NCI-H128 (cell line): ENCODE measurements around the gene TBC1D14.
"Not testable (repeated sequence)": the region's sequence is repeated elsewhere in the genome, so short reads cannot be mapped to it uniquely, and the experiment has no call there.

Experiments
- DNase-seq: peaks from one replicate; lab custom pipeline; 2025; ENCODE audit not compliant: unreplicated experiment; lab: John Stamatoyannopoulos, UW

The TBC1D14 gene

DNA sequence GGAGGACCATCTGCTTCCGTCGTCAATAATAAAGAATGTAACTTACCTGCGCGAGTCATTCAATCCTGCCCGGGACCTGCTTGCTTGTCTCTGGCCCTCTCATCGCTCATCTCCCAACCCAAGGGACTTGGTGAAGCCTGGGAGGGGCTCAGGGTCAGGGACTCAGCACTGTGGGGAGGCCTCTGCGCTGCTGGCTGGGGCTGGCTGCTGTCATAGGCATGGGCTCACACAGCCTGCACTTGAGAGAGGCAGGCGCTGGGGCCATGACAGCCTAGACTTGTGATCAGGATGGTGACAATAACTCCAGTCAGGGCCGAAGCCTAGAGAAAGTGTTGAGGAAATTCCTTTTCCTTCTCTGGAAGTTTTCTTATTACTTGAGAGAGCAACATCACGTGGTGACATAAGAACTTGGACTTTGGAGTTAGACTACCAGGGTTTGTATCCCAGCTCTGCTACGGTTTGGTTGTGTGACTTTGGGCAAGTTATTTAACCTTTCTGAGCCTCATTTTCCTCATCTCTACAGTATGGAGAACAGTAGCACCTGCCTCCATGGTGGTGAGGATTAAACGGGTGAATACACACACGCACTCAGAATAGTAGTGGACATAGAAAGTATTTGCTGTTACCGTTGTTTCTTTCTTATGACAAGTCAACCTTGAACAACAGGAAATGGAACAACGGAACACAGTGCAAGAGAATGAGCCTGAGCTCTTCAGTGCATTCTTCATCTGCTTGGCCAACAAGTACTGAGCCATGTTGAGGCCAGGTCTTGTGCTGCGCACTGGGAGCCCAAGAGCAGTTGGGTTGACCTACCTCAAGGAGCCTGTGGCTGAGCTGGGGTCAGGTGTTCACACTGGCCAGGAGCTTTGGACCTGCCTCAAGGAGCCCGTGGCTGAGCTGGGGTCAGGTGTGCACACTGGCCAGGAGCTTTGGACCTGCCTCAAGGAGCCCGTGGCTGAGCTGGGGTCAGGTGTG, 60.5 kb downstream of the TBC1D14 start:
- DNase-seq, result no peak

DNA sequence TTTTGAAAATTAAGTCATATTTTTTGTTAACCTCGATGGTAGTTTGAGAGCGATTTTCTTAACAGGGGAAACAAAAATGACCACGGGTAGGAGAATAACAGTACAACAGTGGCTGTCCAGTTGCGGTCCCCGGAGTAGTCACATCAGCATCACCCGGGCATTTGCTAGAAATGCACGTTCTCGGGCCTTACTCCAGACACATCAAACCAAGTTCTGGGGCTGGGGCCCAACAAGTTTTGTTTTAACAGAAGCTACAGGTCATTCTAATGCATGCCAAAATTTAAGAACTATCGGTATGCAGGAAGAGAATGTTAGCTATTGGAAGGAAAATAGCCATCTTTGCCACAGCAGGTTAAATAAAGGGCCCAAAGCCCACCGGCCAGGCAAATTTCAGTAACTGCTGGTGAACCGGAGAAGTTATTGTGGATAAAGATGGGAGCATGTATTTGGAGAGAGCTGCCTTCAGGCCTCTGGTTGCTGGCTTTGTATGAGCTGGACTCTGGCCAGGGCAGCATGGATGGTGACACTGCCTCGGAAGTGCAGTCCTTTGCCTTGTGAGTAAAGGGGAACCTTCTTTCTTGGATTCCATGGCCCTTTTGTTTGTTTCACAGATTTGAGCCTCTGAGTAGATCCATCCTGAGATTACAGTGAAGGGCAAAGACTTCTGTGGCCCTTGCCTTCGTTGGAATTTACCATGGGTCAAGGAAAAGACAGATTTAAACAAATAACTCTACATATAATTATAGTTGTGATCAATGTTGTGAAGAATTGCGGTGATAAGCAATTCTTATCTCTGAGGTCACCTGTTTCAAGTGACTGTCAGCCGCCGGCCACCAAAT, 62.1 kb downstream of the TBC1D14 start:
- DNase-seq, result no peak

- DNase-seq, result no peak
These were observed 62.7 kb downstream of the TBC1D14 start for GRCh38 chr4:6972375-6972650.

DNA sequence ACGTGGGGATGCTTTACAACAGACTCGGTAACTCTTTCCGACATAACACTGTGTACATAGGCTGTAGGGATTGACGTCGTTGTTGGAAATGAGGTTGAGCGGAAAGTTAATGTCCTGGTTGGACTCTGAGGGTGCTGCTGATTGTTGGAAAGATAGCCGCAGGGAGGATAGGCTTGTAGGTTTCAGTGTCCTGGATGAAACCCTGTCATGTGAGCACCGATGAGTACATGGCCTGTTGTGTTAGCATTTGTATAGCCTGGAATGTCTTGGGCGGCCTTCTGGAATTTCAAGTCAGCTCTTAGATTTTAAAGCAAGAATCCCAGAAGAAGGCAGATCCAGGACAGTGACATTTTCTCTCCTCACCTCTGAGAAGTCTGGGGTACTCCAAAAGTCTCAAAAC, 63.3 kb downstream of the TBC1D14 start:
- no peak for DNase-seq

DNA sequence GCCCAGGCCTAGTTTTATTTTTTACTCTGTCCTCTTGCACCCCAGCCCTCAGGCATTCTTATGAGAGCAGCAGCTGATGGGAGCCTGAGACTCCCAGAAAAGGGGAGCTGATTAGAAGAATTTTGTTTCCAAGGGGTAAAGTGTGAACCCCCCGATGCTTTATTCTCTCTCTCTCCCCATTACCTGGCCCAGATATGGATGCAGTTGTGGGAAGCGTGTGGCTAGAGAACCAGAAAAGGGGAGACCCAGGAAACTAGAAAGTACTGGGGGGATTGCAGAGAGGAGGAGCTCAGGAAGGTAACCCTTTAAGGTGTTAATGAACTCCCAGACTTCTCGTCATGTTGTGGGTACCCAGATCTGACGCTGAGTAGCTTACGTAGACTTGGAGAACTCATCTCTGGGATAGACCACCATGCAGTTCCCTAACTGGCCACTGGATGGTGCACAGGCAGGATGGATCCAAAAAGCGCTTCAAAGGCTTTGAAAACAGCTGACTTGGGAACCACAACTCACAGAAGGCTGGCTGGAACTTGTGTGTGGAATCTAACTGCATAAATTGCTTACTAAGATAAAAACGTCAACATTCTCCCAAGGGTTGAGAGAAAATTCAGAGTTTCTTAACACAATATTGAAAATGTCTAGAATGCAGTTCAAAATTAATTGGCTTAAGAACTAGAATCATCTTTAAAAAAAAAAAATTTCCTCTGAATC, 64.7 kb downstream of the TBC1D14 start:
- DNase-seq, result peak; percentile 22

DNA sequence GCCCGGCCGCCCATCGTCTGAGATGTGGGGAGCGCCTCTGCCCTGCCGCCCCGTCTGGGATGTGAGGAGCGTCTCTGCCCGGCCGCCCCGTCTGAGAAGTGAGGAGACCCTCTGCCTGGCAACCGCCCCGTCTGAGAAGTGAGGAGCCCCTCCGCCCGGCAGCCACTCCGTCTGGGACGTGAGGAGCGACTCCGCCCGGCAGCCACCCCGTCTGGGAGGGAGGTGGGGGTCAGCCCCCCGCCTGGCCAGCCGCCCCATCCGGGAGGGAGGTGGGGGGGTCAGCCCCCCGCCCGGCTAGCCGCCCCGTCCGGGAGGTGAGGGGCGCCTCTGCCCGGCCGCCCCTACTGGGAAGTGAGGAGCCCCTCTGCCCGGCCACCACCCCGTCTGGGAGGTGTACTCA, 68.2 kb downstream of the TBC1D14 start:
- DNase-seq, result not testable (repeated sequence)

DNA sequence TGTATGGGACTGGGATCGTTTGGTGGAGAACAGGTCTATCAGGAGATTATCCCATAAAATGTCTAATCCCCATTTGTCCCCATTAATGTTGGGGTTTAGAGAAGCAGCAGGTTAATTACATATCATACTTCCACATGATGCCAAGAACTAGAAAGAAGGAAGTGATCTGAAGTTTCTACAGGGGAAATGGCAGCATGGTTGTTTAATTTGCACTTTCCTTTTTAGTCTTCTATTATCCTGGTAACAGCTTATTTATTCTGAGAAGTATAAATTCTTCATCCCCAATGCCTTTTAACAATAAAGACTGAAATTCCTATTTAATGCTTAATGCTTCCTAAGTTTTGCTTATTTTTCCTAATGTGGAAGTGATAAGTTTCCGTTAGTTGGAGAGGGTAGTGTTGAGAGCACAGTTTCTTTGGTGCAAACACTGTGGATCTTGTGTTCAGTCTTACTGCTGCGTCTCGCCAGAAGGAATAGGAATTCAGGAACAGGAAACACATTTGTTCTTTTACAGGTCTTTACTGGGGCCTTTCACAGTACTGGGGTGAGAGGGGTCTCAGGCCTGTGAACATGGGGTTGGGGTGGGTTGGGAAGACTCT, 74.0 kb downstream of the TBC1D14 start:
- DNase-seq, result no peak

DNA sequence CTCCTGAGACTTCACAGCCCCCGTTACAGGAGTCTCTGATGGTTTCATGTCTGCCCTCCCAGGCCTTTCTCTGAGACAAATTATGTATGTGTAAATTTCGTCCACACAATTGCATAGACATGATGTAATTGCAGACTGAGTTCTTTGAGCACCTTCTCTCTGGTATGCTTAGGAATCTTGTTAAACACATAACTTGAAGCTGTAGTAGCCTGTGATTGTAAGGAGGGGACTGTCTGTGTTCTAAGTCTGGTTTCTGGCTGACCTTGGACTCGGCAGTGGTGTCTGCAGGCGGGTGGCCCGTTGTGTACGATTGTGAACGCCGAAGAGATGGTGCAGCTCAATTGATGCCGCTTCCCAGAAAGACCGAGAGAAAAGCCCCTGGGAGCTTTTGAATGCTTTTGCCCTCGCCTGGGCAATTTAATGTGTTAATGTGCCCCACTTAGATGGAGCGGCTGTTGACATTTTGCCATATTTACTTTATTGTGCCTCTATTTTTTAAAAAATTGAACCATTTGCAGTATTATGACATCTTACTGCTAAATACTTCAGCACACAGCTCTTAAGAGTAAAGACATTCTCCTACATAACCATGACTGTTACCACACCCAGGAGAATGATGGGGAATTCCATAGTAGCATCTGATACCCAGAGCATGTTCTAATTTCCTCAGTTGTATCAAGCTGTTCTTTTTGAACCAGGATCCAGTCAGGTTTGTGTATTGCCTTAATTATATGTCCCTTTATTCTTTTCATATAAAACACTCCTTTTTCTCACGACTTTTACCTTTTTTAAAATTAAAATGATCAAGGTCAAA, 75.2 kb downstream of the TBC1D14 start:
- DNase-seq, result no peak

GRCh38 chr4:6986072-6986780, 76.6 kb downstream of the TBC1D14 start:
- no peak for DNase-seq

GRCh38 chr4:6986781-6987587, 77.4 kb downstream of the TBC1D14 start:
- peak; percentile 84 for DNase-seq

DNA sequence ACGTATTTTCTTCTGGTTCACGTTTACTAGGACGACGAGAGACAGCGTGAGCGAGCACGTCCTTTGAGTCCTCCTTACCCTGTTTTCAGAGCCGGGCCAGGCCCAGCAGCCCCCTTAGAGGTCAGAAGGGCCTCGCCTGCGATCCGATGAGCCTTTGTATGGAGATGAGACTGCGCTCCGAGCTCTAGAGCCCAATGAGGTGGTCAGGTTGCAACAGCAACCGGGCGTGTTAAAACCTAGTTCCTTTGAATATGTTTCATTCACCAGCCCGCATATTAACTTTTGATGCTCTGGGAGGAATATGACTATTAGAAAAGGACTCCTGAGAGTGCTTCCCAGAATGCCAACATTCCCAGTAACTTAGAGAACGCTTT, 77.9 kb downstream of the TBC1D14 start:
- no peak for DNase-seq

DNA sequence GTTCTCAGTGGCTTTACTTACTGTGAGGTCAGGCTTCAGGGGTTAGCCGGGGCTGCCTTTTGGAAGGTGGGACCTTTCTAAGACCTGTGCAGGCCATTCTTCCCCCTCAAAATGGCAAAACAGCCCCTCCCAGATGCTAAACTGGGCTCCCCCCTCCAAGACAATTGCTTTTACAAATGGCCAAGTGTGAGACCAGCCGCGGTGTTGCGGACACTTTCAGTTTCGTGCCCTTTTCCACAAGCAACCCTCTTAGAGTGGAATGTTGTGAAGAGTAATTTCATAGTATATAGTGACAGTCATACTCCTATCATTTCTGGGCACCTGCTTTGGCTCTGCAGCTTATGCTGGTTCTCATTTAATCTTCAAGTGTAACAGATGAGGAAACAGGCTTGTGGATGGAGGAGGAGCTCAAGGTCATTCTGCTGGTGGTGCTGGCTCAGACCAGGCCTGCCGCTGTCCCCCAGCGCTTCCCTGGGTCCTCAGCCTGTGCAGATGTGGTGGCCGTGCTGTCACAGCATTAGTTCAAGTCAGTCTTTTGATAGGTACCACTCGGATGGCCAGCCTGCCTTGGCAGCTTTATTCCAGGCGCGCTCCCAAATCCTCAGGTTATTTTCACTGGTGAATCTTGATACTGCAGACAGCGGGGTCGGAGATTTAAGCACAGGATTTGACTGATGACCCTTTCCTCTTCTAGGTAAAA, 78.5 kb downstream of the TBC1D14 start:
- DNase-seq, result no peak

GRCh38 chr4:6989331-6989923, 79.8 kb downstream of the TBC1D14 start:
- DNase-seq, result no peak

DNA sequence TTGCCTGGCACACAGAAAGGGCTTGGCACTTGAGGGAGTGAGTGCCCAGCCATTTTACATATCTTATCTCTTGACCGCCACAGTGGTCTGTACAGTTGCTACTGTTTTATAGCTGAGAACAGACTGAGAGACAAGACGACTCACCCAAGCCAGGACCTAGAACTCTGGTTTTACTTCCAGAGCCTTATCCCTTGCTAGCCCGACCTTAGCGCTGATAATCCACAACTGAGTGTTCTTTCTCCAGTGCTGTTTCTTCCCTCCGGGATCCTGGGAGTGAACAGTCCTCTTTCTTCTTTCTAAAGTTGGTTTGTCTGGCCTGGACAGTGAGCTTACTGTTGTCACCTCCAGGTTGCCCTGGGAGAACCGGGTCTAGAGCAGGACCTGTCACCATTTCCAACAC, 81.0 kb downstream of the TBC1D14 start:
- no peak for DNase-seq

- DNase-seq, result no peak
These were observed 81.6 kb downstream of the TBC1D14 start for GRCh38 chr4:6991249-6991648.

GRCh38 chr4:6991771-6992557, 82.3 kb downstream of the TBC1D14 start:
- DNase-seq, result no peak
